ENCODE data around the gene ONECUT3.
"Not testable (repeated sequence)": the region's sequence is repeated elsewhere in the genome, so short reads cannot be mapped to it uniquely, and the experiment has no call there.

ONECUT3 gene

DNA sequence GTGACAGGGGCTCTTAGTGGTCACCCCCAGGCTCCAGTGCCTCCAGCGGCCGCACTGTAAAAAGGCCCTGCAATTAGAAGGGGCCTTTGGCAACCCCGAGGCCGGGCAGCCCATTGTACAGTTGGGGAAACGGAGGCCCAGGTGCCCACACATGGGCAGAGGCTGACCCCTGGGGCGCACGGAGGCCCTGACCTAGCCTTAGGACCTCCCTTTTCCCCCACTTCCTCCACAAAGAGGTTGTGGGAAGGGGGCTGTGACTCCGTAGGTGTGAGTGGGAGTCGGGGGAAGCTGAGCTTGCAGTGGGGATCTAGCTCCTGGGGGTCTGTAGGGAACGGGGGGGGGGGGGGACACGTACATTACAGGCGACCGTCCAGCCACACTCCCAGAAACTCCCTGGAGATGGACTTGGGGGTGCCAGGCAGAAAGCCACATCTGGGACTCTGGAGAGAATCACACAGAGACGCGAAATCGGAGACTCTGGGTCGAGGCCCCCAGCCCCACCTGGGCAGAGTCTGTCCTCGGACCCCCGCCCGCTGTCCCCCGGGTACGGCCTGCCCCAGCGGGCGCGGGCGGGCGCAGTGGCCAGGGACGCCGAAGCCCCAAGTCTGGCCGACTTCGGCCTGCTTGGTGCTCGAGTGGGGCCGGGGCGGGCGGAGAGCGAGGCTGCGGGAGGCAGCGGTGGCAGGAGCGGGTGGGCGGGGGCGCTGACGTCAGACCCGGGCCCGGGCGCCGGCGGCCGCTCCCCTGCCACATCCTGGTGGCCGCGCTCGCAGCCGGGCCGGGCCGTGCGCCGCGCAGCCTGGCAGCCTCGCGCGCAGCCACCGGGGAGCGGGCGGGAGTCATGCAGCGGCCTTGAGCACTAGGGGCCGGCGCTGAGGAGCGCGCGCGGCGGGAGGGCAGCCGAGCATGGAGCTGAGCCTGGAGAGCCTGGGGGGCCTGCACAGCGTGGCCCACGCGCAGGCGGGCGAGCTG, at the start of gene ONECUT3:
Gene ONECUT3 (plus strand): TSS at position 750 of the 972 bp plus-strand sequence. CDS start 157 bp downstream, at position 907.
- no peak for DNase-seq

DNA sequence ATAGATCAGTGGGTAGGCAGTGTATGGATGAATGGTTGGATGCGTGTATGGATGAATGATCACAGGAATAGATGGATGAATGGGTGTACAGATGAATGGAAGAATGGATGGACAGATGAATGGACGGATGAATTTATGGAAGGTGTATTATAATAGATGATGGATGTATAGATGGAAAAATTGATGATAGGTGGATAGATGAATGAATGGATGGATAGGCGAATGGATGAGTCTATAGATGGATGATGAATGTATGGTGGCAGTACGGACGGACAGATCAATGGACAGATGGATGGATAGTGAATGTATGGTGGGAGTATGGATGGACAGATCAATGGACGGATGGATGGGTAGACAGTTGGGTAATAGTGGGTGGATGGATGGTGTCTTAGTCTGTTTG, 49.0 kb upstream of the ONECUT3 start:
- DNase-seq = no peak

- DNase-seq = no peak
Observed at GRCh38 chr19:1705367-1705766, 47.9 kb upstream of the ONECUT3 start.

DNA sequence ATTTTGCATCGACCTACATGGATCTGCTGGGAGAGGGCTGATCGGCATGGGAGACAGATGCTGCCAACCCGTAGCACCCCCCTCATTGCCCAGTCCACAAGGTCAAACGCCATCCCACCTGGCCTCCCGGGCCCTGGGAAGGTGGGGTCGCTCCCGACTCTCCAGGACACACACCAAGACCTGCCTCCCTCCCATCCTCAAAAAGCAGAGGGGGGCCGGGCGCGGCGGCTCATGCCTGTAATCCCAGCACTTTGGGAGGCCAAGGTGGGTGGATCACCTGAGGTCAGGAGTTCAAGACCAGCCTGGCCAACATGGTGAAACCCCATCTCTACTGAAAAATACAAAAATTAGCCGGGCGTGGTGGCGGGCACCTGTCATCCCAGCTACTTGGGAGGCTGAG, 46.7 kb upstream of the ONECUT3 start:
- not testable (repeated sequence) for DNase-seq

GRCh38 chr19:1707240-1707639, 46.1 kb upstream of the ONECUT3 start:
- DNase-seq = no peak

GRCh38 chr19:1713170-1713569, 40.1 kb upstream of the ONECUT3 start:
- DNase-seq = no peak

DNA sequence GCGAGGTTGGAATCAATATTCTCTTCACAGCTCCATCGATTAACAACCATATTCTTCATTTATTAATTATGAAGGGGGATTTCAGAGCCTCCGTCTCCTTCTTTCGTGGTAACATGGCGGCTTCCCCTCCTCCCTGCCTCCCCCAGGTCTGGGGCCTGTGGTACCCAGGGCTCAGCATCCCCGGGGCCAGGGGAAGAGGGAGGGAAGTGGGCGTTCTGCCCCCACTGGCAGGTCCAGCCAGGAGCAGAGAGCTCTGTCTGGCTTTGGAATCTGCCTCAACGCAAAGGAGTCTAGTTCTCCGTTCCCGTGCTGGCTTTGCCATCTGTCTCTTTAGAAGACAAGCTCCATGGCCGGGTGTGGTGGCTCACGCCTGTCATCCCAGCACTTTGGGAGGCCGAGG, 37.8 kb upstream of the ONECUT3 start:
- no peak for DNase-seq

DNA sequence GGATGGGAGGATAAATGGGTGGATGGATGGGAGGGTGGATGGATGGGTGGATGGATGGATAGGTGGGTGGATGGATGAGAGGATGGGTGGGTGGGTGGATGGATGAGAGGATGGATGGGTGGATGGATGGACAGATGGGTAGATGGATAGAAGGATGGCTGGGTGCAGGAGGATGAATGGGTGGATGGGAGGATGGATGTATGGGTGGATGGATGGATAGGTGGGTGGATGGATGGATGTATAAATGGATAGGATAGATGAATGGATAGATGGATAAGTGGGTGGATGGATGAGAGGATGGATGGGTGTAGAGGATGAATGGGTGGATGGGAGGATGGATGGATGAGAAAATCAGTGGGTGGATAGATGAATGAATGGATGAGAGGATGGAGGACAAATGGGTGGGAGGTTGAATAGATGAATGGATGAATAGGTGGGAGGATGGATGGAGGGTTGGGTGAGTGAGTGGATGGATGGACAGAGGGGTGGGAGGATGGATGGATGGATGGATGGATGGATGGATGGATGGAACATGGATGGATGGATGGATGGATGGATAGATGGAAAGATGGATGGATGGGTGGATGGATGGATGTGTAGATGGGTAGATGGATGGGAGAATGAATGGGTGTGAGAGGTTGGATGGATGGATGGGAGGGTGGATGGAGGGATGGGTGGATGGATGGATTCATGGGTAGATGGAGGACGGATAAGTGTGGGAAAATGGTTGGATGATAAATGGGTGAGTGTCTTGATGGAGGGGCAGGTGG, 35.9 kb upstream of the ONECUT3 start:
- DNase-seq = no peak

DNA sequence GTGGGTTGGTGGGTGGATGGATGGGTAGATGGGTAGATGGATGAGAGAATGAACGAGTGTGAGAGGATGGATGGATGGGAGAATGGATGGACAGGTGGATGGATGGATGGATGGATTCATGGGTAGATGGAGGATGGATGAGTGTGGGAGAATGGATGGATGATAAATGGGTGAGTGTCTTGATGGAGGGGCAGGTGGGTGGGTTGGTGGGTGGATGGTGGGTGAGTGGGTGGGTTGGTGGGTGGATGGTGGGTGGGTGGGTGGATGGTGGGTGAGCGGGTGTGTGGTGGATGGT, 35.4 kb upstream of the ONECUT3 start:
- no peak for DNase-seq

GRCh38 chr19:1718420-1719291, 34.6 kb upstream of the ONECUT3 start:
- no peak for DNase-seq

DNA sequence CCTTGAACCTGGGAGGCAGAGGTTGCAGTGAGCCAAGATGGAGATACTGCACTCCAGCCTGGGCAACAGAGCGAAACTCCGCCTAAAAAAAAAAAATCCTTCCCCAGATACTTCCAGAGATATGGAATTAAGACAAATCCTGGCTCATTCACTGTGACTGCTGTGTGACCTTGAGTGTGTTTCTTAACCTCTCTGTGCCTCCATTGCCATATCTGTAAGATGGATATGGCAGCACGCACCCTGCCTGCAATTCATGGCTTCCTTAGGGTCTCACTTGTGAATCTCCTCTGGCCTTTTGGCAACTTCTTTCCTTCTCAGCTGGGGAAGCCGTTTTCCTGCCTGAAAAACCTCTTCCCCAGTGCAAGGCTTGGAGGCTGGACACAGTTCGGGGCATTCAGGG, 33.8 kb upstream of the ONECUT3 start:
- DNase-seq = no peak

GRCh38 chr19:1720237-1720636, 33.1 kb upstream of the ONECUT3 start:
- no peak for DNase-seq

GRCh38 chr19:1725100-1726064, 27.9 kb upstream of the ONECUT3 start:
- DNase-seq = no peak

GRCh38 chr19:1728816-1729567, 24.3 kb upstream of the ONECUT3 start:
- no peak for DNase-seq

- DNase-seq = no peak
Observed at GRCh38 chr19:1729568-1729925, 23.8 kb upstream of the ONECUT3 start.

DNA sequence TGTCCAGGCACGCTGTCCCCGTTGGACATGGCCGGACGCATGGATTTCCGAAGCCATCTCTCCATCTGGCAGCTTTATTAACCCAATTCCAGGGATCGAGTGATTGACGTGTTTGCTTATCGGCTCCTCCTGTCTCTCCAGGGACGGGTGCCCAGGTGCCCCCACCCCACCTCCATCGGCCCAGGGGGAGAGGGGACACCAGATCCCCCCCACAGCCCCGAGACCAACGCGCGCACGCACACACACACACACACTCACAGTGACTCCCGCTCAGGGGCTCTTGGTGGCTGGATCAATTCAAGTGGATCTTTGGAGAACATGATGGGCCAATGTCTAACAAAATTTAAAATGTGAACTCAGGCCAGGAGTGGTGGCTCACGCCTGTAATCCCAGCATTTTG, 23.1 kb upstream of the ONECUT3 start:
- DNase-seq = no peak

DNA sequence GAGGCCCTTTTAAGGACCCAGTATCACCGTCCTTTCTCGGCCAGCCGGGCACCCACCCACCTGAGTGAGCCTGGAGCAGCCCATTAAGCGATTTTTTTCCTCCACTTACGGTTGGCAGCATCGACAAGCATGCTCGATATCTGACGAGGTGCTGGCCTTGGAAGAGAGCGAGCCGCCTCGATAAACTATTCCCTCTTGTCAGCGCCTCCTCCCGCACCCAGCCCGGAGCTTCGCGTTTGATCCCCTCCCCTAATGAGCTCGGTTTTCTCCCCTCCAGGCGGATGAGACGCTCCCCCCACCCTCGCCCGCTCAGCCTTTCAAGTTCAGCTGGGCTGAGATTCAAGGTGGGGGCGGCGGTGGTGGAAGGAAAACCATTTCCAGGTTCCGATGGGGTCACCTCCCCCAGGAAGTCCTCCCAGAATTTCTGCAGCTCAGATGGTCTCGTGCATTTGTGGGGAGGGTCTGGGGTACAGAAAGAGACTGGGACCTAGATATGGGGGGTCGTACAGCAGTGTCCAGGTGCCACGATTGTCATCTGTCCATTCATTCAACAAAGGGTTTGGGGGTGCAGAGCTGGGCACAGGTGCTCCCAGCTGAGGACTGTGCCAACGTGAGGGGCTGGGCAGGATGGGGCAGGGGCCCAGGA, 18.9 kb upstream of the ONECUT3 start:
- DNase-seq = no peak

DNA sequence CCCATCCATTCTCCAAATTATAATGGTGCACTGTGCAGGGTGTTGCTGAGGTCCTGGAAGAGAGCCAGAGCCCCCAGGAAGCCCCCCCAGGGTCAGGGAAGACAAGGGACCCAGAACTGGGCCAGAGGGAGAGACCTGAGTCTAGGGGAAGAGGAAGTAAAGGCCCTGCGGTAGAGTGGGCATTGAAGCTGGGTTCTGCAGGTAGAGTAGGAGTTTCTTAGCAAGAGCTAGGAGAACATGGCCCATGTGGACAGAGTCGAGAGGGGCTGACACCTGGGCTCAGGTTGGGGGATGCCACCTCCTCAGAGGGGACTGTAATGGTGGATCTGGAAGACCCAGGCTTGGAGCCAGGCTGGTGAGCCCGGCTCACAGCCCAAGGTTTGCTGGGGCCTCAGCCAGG, 17.0 kb upstream of the ONECUT3 start:
- DNase-seq = no peak

GRCh38 chr19:1736927-1737326, 16.4 kb upstream of the ONECUT3 start:
- DNase-seq = no peak

- no peak for DNase-seq
Observed at GRCh38 chr19:1739960-1740629, 13.2 kb upstream of the ONECUT3 start.
